GM12878 (cell line): Measurements from ENCODE around the gene TULP4.

Experiments used
- MYC ChIP-seq: IDR thresholded peaks from 2 replicates; pipeline ENCODE4 v1.6.1; 2011; ENCODE audit warnings: mild to moderate bottlenecking, low read length, moderate library complexity, inconsistent platforms; ENCODE audit not compliant: insufficient read depth, insufficient replicate concordance, insufficient read length, severe bottlenecking
- NR2C2 ChIP-seq: IDR thresholded peaks from 2 replicates; pipeline ENCODE4 v1.6.1; 2011; ENCODE audit warnings: borderline replicate concordance, low read depth; ENCODE audit not compliant: control insufficient read depth, insufficient read length
- SIN3A ChIP-seq: IDR thresholded peaks from 2 replicates; pipeline ENCODE4 v1.6.1; 2012; ENCODE audit warnings: low read depth, low read length, improper control_type of control experiment
- YBX1 ChIP-seq: fragments of 450-650 bp; IDR thresholded peaks from 2 replicates; pipeline ENCODE4 v1.6.1; 2016; ENCODE audit warnings: antibody characterized with exemption
- YY1 ChIP-seq: IDR thresholded peaks from 2 replicates; pipeline ENCODE4 v1.6.1; 2011; ENCODE audit warnings: low read depth, mild to moderate bottlenecking, low read length
- ZNF274 ChIP-seq: IDR thresholded peaks from one replicate; pipeline ENCODE4 v1.8.0; 2011; ENCODE audit not compliant: insufficient read length, insufficient read depth
- TF ChIP-seq, protein P1 (sequence below), 3 experiments: IDR thresholded peaks in 2 of 3; conservative IDR thresholded peaks in 1 of 3; 2 replicates each; pipeline ENCODE4 v1.5.1; 2011; ENCODE audit warnings: low read depth in 3 of 3, low read length in 3 of 3, mild to moderate bottlenecking in 3 of 3, control low read depth in 2 of 3, moderate library complexity in 2 of 3, inconsistent platforms in 1 of 3, mixed read lengths in 1 of 3; ENCODE audit not compliant: control insufficient read depth in 2 of 3, insufficient read depth in 1 of 3; ENCODE audit errors: extremely low read depth in 1 of 3
- TF ChIP-seq, protein P2 (sequence below): IDR thresholded peaks from 2 replicates; pipeline ENCODE4 v1.6.1; 2012; ENCODE audit warnings: low read depth, low read length, improper control_type of control experiment
- TF ChIP-seq, protein P3 (sequence below): IDR thresholded peaks from 2 replicates; pipeline ENCODE4 v1.6.1; 2012; ENCODE audit warnings: mild to moderate bottlenecking, low read depth, low read length

DNA sequence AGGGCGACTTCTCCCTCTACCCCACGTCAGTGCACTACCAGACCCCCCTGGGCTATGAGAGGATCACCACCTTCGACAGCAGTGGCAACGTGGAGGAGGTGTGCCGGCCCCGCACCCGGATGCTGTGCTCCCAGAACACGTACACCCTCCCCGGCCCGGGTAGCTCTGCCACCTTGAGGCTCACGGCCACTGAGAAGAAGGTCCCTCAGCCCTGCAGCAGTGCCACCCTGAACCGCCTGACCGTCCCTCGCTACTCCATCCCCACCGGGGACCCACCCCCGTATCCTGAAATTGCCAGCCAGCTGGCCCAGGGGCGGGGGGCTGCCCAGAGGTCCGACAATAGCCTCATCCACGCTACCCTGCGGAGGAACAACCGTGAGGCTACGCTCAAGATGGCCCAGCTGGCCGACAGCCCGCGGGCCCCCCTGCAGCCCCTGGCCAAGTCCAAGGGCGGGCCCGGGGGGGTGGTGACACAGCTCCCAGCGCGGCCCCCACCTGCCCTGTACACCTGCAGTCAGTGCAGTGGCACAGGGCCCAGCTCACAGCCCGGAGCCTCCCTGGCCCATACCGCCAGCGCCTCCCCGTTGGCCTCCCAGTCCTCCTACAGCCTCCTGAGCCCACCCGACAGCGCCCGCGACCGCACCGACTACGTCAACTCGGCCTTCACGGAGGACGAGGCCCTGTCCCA lies 190.1 kb downstream of the TULP4 start:
- TF ChIP-seq, protein P1, sequence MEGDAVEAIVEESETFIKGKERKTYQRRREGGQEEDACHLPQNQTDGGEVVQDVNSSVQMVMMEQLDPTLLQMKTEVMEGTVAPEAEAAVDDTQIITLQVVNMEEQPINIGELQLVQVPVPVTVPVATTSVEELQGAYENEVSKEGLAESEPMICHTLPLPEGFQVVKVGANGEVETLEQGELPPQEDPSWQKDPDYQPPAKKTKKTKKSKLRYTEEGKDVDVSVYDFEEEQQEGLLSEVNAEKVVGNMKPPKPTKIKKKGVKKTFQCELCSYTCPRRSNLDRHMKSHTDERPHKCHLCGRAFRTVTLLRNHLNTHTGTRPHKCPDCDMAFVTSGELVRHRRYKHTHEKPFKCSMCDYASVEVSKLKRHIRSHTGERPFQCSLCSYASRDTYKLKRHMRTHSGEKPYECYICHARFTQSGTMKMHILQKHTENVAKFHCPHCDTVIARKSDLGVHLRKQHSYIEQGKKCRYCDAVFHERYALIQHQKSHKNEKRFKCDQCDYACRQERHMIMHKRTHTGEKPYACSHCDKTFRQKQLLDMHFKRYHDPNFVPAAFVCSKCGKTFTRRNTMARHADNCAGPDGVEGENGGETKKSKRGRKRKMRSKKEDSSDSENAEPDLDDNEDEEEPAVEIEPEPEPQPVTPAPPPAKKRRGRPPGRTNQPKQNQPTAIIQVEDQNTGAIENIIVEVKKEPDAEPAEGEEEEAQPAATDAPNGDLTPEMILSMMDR (IDR thresholded peaks at IDR 0.05 in 2 of 3, conservative IDR thresholded peaks at IDR 0.05 in 1 of 3; ENCODE audit: control insufficient read depth in 2 of 3, extremely low read depth in 1 of 3, insufficient read depth in 1 of 3, low read depth in 3 of 3, low read length in 3 of 3): no peak
- TF ChIP-seq YBX1 (no peak), MYC (no peak), SIN3A (no peak), ZNF274 (no peak), YY1 (no peak), NR2C2 (no peak)
- TF ChIP-seq, protein P2, sequence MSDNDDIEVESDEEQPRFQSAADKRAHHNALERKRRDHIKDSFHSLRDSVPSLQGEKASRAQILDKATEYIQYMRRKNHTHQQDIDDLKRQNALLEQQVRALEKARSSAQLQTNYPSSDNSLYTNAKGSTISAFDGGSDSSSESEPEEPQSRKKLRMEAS: no peak
- TF ChIP-seq, protein P3, sequence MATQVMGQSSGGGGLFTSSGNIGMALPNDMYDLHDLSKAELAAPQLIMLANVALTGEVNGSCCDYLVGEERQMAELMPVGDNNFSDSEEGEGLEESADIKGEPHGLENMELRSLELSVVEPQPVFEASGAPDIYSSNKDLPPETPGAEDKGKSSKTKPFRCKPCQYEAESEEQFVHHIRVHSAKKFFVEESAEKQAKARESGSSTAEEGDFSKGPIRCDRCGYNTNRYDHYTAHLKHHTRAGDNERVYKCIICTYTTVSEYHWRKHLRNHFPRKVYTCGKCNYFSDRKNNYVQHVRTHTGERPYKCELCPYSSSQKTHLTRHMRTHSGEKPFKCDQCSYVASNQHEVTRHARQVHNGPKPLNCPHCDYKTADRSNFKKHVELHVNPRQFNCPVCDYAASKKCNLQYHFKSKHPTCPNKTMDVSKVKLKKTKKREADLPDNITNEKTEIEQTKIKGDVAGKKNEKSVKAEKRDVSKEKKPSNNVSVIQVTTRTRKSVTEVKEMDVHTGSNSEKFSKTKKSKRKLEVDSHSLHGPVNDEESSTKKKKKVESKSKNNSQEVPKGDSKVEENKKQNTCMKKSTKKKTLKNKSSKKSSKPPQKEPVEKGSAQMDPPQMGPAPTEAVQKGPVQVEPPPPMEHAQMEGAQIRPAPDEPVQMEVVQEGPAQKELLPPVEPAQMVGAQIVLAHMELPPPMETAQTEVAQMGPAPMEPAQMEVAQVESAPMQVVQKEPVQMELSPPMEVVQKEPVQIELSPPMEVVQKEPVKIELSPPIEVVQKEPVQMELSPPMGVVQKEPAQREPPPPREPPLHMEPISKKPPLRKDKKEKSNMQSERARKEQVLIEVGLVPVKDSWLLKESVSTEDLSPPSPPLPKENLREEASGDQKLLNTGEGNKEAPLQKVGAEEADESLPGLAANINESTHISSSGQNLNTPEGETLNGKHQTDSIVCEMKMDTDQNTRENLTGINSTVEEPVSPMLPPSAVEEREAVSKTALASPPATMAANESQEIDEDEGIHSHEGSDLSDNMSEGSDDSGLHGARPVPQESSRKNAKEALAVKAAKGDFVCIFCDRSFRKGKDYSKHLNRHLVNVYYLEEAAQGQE: no peak
